LNCaP clone FGC (cell line): ENCODE measurements around the gene ALOX15.

ENCODE experiments used
- DNase-seq: peaks from one replicate; pipeline ENCODE4 v3.0.0-alpha.2; 2011; ENCODE audit warnings: low read depth
- H3K4me3 ChIP-seq: 2 replicates; pipeline ENCODE4 v1.5.1; 2011; ENCODE audit warnings: mild to moderate bottlenecking, low read depth, low read length, control low read depth
- CTCF ChIP-seq: IDR thresholded peaks from 2 replicates; pipeline ENCODE4 v1.5.1; 2012; ENCODE audit warnings: mild to moderate bottlenecking; ENCODE audit not compliant: control insufficient read depth, insufficient read depth; ENCODE audit errors: extremely low read depth

ALOX15 gene

DNA sequence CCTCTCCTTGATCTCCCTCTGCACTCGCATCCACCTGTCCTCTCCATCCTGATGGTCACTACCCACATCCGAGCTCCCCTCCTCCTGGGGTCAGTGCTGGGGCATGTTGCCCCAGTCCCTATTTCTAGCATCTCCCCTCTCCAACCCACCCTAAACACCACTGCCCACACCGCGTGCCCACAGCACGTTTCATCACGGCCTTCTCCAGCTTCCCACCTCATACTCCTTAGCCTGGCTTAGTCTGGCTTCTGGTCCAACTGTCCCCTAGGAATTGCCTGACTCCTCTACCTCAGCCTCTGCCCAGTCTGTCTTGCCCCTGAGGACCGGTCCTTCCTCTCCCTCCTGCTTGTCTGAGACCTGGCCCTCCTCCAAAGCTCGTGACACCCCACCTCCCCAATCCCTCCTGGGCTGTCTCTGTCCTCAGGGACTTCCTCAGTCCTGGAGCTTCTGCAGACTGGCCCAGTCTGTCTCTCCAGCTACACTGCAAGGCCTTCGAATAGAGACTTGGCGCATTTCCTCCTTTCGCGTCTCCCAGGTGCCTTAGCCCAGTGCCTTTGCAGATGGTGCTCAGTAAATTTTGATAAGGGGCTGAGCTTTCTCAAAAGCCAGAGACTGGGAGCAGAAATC lies 4.9 kb downstream of the ALOX15 start:
- no peak for TF ChIP-seq CTCF
- no peak overlapping the region for H3K4me3 ChIP-seq
- DNase-seq: no peak

DNA sequence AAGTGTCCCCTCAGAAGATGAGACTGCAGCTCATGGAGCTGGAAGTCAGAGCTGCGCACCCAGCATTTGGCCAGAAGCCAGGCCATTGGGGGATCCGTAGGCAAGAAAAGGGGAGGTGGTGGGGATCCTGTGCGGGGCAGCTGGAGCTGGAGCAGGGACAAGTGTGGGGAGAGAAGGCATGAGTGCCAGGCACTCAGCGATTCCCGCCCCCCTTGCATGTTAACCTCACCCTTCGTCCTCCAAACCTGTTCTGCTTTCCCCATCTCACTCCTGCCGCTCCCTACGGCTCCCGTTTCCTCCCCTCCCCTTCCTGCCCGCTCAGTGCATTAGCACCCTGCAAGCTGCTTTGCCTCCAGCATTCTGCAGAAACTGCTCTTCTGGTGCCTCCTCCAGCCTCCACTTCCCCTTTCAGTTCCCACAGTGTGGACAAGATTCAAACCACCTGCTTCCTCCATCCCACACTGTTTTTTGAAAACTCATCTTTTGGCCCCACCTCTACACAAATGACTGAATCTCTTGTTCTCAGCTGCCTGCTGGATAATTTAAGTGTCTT lies 5.6 kb downstream of the ALOX15 start:
- H3K4me3 ChIP-seq: no peak overlapping the region
- no peak for DNase-seq
- no peak for TF ChIP-seq CTCF

DNA sequence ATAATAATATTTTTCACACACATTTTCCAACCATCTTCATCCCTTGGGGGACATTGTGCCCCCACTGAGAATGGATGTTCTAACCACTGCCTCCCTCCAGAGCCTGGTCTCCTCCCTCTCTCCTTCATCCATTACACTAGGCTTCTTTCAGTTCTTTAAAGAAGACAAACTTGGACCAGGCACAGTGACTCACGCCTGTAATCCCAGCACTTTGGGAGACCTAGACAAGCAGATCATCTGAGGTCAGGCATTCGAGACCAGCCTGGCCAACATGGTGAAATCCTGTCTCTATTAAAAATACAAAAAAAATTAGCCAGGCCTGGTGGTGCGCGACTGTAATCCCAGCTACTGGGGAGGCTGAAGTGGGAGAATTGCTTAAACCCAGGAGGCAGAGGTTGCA lies 6.5 kb downstream of the ALOX15 start:
- no peak overlapping the region for H3K4me3 ChIP-seq
- DNase-seq: no peak
- no peak for TF ChIP-seq CTCF

DNA sequence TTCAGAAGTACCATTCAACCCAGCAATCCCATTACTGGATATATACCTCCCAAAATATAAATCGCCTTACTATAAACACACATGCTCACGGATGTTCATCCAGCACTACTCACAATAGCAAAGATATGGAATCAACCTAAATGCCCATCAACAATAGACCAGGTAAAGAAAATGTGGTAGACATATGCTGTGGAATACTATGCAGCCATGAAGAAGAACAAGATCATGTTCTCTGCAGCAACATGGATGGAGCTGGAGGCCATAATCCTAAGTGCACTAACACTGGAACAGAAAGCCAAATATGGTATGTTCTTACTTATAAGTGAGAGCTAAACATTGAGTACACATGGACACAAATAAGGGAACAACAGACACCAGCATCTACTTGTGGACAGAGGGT lies 7.8 kb downstream of the ALOX15 start:
- DNase-seq: no peak
- no peak overlapping the region for H3K4me3 ChIP-seq
- no peak for TF ChIP-seq CTCF

DNA sequence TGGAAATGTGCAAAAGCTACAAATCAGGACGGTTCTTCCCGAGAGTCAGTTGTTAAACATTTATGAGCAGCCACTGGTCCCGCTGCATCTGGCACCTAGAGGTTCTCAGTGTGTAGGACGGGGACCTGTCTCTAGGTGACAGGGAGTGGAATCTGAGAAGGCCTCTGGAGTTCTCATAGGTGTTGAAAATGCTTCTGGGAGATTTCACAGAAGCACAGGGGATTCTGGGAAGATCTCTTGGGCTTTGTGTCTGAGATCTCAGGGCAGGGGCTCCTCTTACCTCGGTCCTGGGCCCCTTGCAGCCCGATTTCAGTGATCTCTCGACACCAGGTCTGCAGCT lies 8.9 kb downstream of the ALOX15 start:
- no peak overlapping the region for H3K4me3 ChIP-seq
- no peak for DNase-seq
- TF ChIP-seq CTCF: no peak

- no peak for TF ChIP-seq CTCF
- no peak for DNase-seq
- no peak overlapping the region for H3K4me3 ChIP-seq
These were observed 9.5 kb downstream of the ALOX15 start for GRCh38 chr17:4631836-4632580.

DNA sequence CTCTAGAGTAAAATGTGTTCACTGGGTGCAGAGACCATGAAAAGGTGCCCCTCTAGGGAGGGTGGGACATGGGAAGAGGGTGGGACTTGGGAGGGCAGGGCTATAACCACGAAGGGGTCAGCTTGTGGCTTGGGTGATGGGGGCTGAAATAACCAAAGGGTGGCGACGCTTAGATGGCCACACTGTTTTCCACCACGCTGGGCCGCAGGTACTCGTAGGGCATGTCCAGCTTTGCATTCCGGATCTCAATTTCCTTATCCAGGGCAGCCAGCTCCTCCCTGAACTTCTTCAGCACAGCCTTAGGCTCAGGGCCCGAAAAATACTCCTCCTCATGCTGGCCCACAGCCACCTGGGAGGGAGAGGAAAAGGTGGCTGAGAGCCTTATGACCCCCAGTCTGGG lies 10.0 kb downstream of the ALOX15 start:
- DNase-seq: no peak
- no peak for TF ChIP-seq CTCF
- no peak overlapping the region for H3K4me3 ChIP-seq
